GM21515 (cell line): Measurements from ENCODE around the gene ZNHIT1.

ENCODE experiments used
- ATAC-seq: cut with Tn5 transposase; IDR thresholded peaks from one replicate; pipeline ENCODE4 v1.9.1; 2021; ENCODE audit not compliant: unreplicated experiment

The ZNHIT1 gene

GRCh38 chr7:101216860-101217387 lies 1.0 kb upstream of the ZNHIT1 start:
- peak; percentile 29 for ATAC-seq

- peak; percentile 0 for ATAC-seq
Measured at GRCh38 chr7:101218236-101219125, 516 bp downstream of the ZNHIT1 start.

GRCh38 chr7:101220295-101220694 lies 2.3 kb downstream of the ZNHIT1 start:
- ATAC-seq, result no peak

GRCh38 chr7:101222275-101222830 lies 4.4 kb downstream of the ZNHIT1 start:
- ATAC-seq, result no peak

- ATAC-seq, result no peak
Measured at GRCh38 chr7:101223528-101223927, 5.6 kb downstream of the ZNHIT1 start.

- ATAC-seq, result no peak
Measured at GRCh38 chr7:101225650-101226049, 7.7 kb downstream of the ZNHIT1 start.

- ATAC-seq, result no peak
Measured at GRCh38 chr7:101226721-101227120, 8.8 kb downstream of the ZNHIT1 start.

GRCh38 chr7:101231644-101232043 lies 13.7 kb downstream of the ZNHIT1 start:
- ATAC-seq, result no peak

- ATAC-seq, result no peak
Measured at GRCh38 chr7:101232141-101232850, 14.3 kb downstream of the ZNHIT1 start.

- ATAC-seq, result no peak
Measured at GRCh38 chr7:101233907-101234547, 16.1 kb downstream of the ZNHIT1 start.

- no peak for ATAC-seq
Measured at GRCh38 chr7:101234636-101235035, 16.7 kb downstream of the ZNHIT1 start.

- ATAC-seq, result no peak
Measured at GRCh38 chr7:101235050-101235449, 17.1 kb downstream of the ZNHIT1 start.

- ATAC-seq, result no peak
Measured at GRCh38 chr7:101235522-101235921, 17.6 kb downstream of the ZNHIT1 start.

GRCh38 chr7:101236292-101236835 lies 18.4 kb downstream of the ZNHIT1 start:
- ATAC-seq, result no peak

- no peak for ATAC-seq
Measured at GRCh38 chr7:101237206-101238067, 19.5 kb downstream of the ZNHIT1 start, which contains the start of gene CLDN15. Gene CLDN15 (minus strand): TSS chr7:101237802. CDS start chr7:101237581, 221 bp downstream.

- no peak for ATAC-seq
Measured at GRCh38 chr7:101238226-101239182, 20.5 kb downstream of the ZNHIT1 start.

- no peak for ATAC-seq
Measured at GRCh38 chr7:101239191-101239950, 21.4 kb downstream of the ZNHIT1 start.

GRCh38 chr7:101239951-101240220 lies 21.9 kb downstream of the ZNHIT1 start:
- no peak for ATAC-seq
